K562 (cell line): Measurements from ENCODE around the gene LRRC27. TPM values are rescaled to one million over a fixed set of nuclear protein-coding genes. Genes with fewer than 3 reads are reported as not detected.

ENCODE experiments used
- ARID1B ChIP-seq: fragments of 450-650 bp; IDR thresholded peaks from 2 replicates; pipeline ENCODE4 v1.6.1; 2016; ENCODE audit warnings: antibody characterized with exemption, mild to moderate bottlenecking, inconsistent platforms
- NCOR1 ChIP-seq: fragments of 450-650 bp; IDR thresholded peaks from 2 replicates; pipeline ENCODE4 v1.6.1; 2016; ENCODE audit warnings: mild to moderate bottlenecking, moderate library complexity
- PHF8 ChIP-seq: fragments of 200-600 bp; sonication (generic); IDR thresholded peaks from 2 replicates; pipeline ENCODE4 v1.6.1; 2012; ENCODE audit warnings: mixed run types, mild to moderate bottlenecking, inconsistent platforms, low read length, moderate library complexity, borderline replicate concordance
- SREBF2 ChIP-seq: sonication (generic); formaldehyde crosslinking; IDR thresholded peaks from 2 replicates; pipeline ENCODE4 v1.4.0; 2020; ENCODE audit warnings: mild to moderate bottlenecking, missing genetic modification reagents
- TBL1XR1 ChIP-seq, 2 experiments: IDR thresholded peaks; 2 replicates each; pipeline ENCODE4 v1.6.1; 2012; ENCODE audit warnings: improper control_type of control experiment in 2 of 2, low read length in 2 of 2, mild to moderate bottlenecking in 1 of 2
- TEAD4 ChIP-seq, 2 experiments: sonication (generic) in 1 of 2; formaldehyde crosslinking in 1 of 2; IDR thresholded peaks; 2 replicates each; pipeline versions ENCODE4 v1.6.1 to v1.8.0; 2012 to 2022; ENCODE audit warnings: borderline replicate concordance in 1 of 2, inconsistent platforms in 1 of 2, low read length in 1 of 2, mild to moderate bottlenecking in 1 of 2, missing genetic modification reagents in 1 of 2
- ZNF12 ChIP-seq: sonication (generic); formaldehyde crosslinking; IDR thresholded peaks from 2 replicates; pipeline ENCODE4 v1.4.0; 2020; ENCODE audit warnings: mild to moderate bottlenecking, missing genetic modification reagents
- polyA plus RNA-seq, 8 experiments: library from polyadenylated mRNA; depleted of rRNA in 4 of 8; stranded (reverse) in 5 of 8; unstranded in 3 of 8; fragments of >200 nt; fragmentation: Nextera tagmentation in 2 of 8; fragmentation: Illumina TruSeq in 1 of 8; extraction: Ambion mirVana in 2 of 8; extraction: Trizol in 1 of 8; gene quantifications; 2 replicates each; pipeline versions ENCODE4 v1.2.1 to v1.2.3, GENCODE V29; 2011 to 2014; ENCODE audit warnings: inconsistent platforms in 1 of 8, missing spikeins in 1 of 8
- total RNA-seq, 7 experiments: library from RNA; depleted of rRNA in 6 of 7; stranded (reverse); fragments of >200 nt in 6 of 7; fragmentation: Illumina TruSeq in 2 of 7; extraction: Trizol in 2 of 7; gene quantifications; 2 replicates each; pipeline versions ENCODE4 v1.2.1 to v1.2.3, GENCODE V29; 2011 to 2021; ENCODE audit warnings: low replicate concordance in 1 of 7
- TF ChIP-seq, protein P1 (sequence below): fragments of 450-650 bp; IDR thresholded peaks from 2 replicates; pipeline ENCODE4 v1.6.1; 2016; ENCODE audit warnings: mild to moderate bottlenecking, moderate library complexity
- TF ChIP-seq, protein P2 (sequence below): fragments of 450-650 bp; IDR thresholded peaks from 2 replicates; pipeline ENCODE4 v1.6.1; 2017; ENCODE audit warnings: antibody characterized with exemption, mild to moderate bottlenecking

LRRC27 gene
- total and polyA plus RNA-seq, 9 of the 15 experiments (the other 6 are each of a cell fraction or from before 2014, with no cell fraction given) = 0.10 to 2.7 (median 1.4) TPM

DNA sequence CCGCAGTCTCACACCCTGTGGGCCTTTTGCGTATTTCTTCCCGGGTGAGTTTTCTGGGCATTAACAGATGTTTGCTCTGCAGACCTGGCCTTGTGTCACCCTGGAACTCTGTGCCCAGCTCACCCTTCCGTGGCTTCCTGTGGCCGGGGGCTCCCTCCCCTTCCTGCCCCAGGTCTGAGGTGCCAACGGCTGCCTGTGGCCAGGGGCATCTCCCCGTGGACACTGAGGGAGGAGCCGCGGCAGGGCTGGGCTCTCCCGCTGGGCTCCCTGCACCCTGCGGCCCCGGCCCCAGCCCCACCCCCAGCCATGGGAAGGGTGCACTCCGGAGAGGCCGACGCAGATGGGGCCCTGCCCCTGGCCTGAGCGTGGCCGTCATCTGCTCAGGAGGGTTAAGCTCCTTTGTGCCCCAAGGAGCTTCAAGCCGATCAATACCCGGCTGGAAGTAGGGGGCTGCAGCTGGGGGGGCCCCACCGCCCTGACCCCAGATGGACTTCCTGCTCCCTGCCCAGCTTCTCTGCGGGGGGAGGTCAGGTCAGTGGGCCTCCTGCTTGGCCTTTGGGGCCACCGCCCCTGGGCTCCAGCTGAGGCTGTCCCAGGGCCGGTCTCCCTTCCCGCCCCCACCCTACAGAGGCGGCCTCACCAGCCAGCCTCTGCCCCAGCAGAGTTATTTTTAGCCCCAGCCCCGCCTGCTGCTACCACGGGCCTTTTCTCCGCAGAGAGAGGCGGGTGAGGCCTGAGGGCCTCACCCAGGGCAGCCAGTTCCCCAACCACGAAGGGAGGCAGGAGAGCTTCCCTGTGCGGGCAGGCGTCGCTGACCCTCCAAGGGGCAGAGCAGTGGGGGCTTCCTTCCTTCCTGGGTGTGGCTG lies 89.2 kb downstream of the LRRC27 start (continued):
- TF ChIP-seq, protein P1, sequence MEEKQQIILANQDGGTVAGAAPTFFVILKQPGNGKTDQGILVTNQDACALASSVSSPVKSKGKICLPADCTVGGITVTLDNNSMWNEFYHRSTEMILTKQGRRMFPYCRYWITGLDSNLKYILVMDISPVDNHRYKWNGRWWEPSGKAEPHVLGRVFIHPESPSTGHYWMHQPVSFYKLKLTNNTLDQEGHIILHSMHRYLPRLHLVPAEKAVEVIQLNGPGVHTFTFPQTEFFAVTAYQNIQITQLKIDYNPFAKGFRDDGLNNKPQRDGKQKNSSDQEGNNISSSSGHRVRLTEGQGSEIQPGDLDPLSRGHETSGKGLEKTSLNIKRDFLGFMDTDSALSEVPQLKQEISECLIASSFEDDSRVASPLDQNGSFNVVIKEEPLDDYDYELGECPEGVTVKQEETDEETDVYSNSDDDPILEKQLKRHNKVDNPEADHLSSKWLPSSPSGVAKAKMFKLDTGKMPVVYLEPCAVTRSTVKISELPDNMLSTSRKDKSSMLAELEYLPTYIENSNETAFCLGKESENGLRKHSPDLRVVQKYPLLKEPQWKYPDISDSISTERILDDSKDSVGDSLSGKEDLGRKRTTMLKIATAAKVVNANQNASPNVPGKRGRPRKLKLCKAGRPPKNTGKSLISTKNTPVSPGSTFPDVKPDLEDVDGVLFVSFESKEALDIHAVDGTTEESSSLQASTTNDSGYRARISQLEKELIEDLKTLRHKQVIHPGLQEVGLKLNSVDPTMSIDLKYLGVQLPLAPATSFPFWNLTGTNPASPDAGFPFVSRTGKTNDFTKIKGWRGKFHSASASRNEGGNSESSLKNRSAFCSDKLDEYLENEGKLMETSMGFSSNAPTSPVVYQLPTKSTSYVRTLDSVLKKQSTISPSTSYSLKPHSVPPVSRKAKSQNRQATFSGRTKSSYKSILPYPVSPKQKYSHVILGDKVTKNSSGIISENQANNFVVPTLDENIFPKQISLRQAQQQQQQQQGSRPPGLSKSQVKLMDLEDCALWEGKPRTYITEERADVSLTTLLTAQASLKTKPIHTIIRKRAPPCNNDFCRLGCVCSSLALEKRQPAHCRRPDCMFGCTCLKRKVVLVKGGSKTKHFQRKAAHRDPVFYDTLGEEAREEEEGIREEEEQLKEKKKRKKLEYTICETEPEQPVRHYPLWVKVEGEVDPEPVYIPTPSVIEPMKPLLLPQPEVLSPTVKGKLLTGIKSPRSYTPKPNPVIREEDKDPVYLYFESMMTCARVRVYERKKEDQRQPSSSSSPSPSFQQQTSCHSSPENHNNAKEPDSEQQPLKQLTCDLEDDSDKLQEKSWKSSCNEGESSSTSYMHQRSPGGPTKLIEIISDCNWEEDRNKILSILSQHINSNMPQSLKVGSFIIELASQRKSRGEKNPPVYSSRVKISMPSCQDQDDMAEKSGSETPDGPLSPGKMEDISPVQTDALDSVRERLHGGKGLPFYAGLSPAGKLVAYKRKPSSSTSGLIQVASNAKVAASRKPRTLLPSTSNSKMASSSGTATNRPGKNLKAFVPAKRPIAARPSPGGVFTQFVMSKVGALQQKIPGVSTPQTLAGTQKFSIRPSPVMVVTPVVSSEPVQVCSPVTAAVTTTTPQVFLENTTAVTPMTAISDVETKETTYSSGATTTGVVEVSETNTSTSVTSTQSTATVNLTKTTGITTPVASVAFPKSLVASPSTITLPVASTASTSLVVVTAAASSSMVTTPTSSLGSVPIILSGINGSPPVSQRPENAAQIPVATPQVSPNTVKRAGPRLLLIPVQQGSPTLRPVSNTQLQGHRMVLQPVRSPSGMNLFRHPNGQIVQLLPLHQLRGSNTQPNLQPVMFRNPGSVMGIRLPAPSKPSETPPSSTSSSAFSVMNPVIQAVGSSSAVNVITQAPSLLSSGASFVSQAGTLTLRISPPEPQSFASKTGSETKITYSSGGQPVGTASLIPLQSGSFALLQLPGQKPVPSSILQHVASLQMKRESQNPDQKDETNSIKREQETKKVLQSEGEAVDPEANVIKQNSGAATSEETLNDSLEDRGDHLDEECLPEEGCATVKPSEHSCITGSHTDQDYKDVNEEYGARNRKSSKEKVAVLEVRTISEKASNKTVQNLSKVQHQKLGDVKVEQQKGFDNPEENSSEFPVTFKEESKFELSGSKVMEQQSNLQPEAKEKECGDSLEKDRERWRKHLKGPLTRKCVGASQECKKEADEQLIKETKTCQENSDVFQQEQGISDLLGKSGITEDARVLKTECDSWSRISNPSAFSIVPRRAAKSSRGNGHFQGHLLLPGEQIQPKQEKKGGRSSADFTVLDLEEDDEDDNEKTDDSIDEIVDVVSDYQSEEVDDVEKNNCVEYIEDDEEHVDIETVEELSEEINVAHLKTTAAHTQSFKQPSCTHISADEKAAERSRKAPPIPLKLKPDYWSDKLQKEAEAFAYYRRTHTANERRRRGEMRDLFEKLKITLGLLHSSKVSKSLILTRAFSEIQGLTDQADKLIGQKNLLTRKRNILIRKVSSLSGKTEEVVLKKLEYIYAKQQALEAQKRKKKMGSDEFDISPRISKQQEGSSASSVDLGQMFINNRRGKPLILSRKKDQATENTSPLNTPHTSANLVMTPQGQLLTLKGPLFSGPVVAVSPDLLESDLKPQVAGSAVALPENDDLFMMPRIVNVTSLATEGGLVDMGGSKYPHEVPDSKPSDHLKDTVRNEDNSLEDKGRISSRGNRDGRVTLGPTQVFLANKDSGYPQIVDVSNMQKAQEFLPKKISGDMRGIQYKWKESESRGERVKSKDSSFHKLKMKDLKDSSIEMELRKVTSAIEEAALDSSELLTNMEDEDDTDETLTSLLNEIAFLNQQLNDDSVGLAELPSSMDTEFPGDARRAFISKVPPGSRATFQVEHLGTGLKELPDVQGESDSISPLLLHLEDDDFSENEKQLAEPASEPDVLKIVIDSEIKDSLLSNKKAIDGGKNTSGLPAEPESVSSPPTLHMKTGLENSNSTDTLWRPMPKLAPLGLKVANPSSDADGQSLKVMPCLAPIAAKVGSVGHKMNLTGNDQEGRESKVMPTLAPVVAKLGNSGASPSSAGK = peak; percentile 36; the same call in 1 of the 2 replicates
- TF ChIP-seq ARID1B (0 out of 2 replicates have a peak, but pooled peaks have one; percentile 9), SREBF2 (no peak), TEAD4 (IDR thresholded peaks at IDR 0.05; ENCODE audit: low read length) (no peak), TEAD4 (CRISPR knock-in tag; IDR thresholded peaks at IDR 0.05; ENCODE audit: borderline replicate concordance) (no peak), PHF8 (peak; percentile 47; the same call in 1 of the 2 replicates), NCOR1 (peak; percentile 33; the same call in 1 of the 2 replicates), ZNF12 (CRISPR knock-in tag) (no peak), TBL1XR1 (IDR thresholded peaks at IDR 0.05; ENCODE audit: low read length in 2 of 2) (0 out of 4 replicates have a peak, but pooled peaks of 1 of the 2 experiments have one; percentile 22)
- TF ChIP-seq, protein P2, sequence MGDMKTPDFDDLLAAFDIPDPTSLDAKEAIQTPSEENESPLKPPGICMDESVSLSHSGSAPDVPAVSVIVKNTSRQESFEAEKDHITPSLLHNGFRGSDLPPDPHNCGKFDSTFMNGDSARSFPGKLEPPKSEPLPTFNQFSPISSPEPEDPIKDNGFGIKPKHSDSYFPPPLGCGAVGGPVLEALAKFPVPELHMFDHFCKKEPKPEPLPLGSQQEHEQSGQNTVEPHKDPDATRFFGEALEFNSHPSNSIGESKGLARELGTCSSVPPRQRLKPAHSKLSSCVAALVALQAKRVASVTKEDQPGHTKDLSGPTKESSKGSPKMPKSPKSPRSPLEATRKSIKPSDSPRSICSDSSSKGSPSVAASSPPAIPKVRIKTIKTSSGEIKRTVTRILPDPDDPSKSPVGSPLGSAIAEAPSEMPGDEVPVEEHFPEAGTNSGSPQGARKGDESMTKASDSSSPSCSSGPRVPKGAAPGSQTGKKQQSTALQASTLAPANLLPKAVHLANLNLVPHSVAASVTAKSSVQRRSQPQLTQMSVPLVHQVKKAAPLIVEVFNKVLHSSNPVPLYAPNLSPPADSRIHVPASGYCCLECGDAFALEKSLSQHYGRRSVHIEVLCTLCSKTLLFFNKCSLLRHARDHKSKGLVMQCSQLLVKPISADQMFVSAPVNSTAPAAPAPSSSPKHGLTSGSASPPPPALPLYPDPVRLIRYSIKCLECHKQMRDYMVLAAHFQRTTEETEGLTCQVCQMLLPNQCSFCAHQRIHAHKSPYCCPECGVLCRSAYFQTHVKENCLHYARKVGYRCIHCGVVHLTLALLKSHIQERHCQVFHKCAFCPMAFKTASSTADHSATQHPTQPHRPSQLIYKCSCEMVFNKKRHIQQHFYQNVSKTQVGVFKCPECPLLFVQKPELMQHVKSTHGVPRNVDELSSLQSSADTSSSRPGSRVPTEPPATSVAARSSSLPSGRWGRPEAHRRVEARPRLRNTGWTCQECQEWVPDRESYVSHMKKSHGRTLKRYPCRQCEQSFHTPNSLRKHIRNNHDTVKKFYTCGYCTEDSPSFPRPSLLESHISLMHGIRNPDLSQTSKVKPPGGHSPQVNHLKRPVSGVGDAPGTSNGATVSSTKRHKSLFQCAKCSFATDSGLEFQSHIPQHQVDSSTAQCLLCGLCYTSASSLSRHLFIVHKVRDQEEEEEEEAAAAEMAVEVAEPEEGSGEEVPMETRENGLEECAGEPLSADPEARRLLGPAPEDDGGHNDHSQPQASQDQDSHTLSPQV = peak; percentile 72
